Astrocyte (in vitro differentiated cells and primary cell): Measurements from ENCODE around the gene PLEKHB1. TPM values are rescaled to one million over a fixed set of nuclear protein-coding genes. Genes with fewer than 3 reads are reported as not detected.

Experiments
- DNase-seq: peaks from one replicate; pipeline ENCODE4 v3.0.0-alpha.2; 2010; ENCODE audit warnings: low read depth
- FAIRE-seq: peaks from 2 replicates; lab custom pipeline; 2011; peaks lifted over from hg19 to GRCh38; lab: Jason Lieb, UNC
- H2AFZ ChIP-seq: 2 replicates; pipeline ENCODE4 v1.6.0; 2012; ENCODE audit warnings: low read depth, low read length, inconsistent platforms
- H3K27ac ChIP-seq: 2 replicates; pipeline ENCODE4 v1.5.1; 2011; ENCODE audit warnings: low read depth, low read length, inconsistent platforms
- H3K27me3 ChIP-seq: 2 replicates; pipeline ENCODE4 v1.6.0; 2011; ENCODE audit warnings: low read length, inconsistent platforms; ENCODE audit not compliant: insufficient read depth
- H3K36me3 ChIP-seq: 2 replicates; pipeline ENCODE4 v1.5.1; 2011; ENCODE audit warnings: low read length, inconsistent platforms; ENCODE audit not compliant: insufficient read depth
- H3K4me1 ChIP-seq: 2 replicates; pipeline ENCODE4 v1.5.1; 2011; ENCODE audit warnings: low read length, inconsistent platforms; ENCODE audit not compliant: insufficient read depth
- H3K4me2 ChIP-seq: 2 replicates; pipeline ENCODE4 v1.6.0; 2012; ENCODE audit warnings: low read length, inconsistent platforms
- H3K4me3 ChIP-seq: 2 replicates; pipeline ENCODE4 v1.5.1; 2011; ENCODE audit warnings: low read depth, mild to moderate bottlenecking, low read length, inconsistent platforms; ENCODE audit not compliant: insufficient read depth
- H3K79me2 ChIP-seq: 2 replicates; pipeline ENCODE4 v1.6.0; 2012; ENCODE audit warnings: mild to moderate bottlenecking, low read length, inconsistent platforms; ENCODE audit not compliant: insufficient read depth
- H3K9ac ChIP-seq: 2 replicates; pipeline ENCODE4 v1.6.0; 2012; ENCODE audit warnings: mild to moderate bottlenecking, low read length, inconsistent platforms
- H3K9me3 ChIP-seq: 2 replicates; pipeline ENCODE4 v1.5.1; 2012; ENCODE audit warnings: low read depth, mild to moderate bottlenecking, low read length, inconsistent platforms; ENCODE audit not compliant: insufficient read depth
- H4K20me1 ChIP-seq: 2 replicates; pipeline ENCODE4 v1.6.0; 2012; ENCODE audit warnings: low read length, inconsistent platforms; ENCODE audit not compliant: insufficient read depth
- H3K27ac Mint-ChIP-seq: one replicate; pipeline ENCODE4 v1.8.0; 2021; ENCODE audit warnings: mild to moderate bottlenecking, mixed read lengths; ENCODE audit not compliant: unreplicated experiment
- H3K27me3 Mint-ChIP-seq: one replicate; pipeline ENCODE4 v1.8.0; 2021; ENCODE audit warnings: low read depth, mixed read lengths; ENCODE audit not compliant: unreplicated experiment
- H3K36me3 Mint-ChIP-seq: one replicate; pipeline ENCODE4 v1.8.0; 2021; ENCODE audit warnings: low read depth, mixed read lengths; ENCODE audit not compliant: unreplicated experiment
- H3K4me1 Mint-ChIP-seq: one replicate; pipeline ENCODE4 v1.8.0; 2021; ENCODE audit warnings: low read depth, mixed read lengths; ENCODE audit not compliant: unreplicated experiment
- H3K4me3 Mint-ChIP-seq: one replicate; pipeline ENCODE4 v1.8.0; 2021; ENCODE audit warnings: mild to moderate bottlenecking, moderate library complexity, mixed read lengths; ENCODE audit not compliant: unreplicated experiment
- H3K9me3 Mint-ChIP-seq: one replicate; pipeline ENCODE4 v1.8.0; 2021; ENCODE audit warnings: mild to moderate bottlenecking, mixed read lengths; ENCODE audit not compliant: unreplicated experiment
- EZH2 ChIP-seq: IDR thresholded peaks from 2 replicates; pipeline ENCODE4 v1.6.1; 2012; ENCODE audit warnings: mild to moderate bottlenecking, low read length, inconsistent platforms; ENCODE audit not compliant: insufficient read depth
- total RNA-seq: library from RNA; stranded (reverse); gene quantifications from 2 replicates; pipeline ENCODE4 v1.2.1, GENCODE V29; 2021
- TF ChIP-seq, protein P1 (sequence below): IDR thresholded peaks from 2 replicates; pipeline ENCODE4 v1.5.1; 2011; ENCODE audit warnings: low read depth, mild to moderate bottlenecking, inconsistent platforms, low read length, moderate library complexity; ENCODE audit not compliant: insufficient read depth

Gene PLEKHB1
- total RNA-seq, 1 donor from 2014 or later: 4.5 TPM

DNA sequence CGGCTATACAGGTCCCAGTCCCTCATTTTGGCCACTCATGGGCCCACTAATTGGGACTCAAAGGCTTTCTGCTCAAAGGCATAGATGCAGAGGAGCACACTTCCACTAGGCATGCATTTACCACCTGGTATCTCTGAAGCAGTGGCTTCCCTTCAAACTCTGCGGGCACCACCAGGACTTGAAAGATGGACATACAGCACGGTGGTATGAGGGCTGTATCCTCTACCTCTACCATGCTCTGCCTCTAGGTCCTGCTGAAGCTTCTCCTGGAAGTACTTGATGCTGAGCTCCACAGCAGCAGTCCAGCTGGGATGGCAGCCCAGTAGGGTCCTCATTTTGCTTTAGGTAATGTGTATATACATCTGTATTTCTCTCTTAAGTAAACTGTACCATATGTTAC, 64.6 kb downstream of the PLEKHB1 start:
- DNase-seq: no peak

More for the DNA sequence above, 64.6 kb downstream of the PLEKHB1 start:
- Histone ChIP-seq H3K9me3 (no peaks in the 10 kb centered on the region), H3K4me3 (no peak overlapping the region), H3K4me1 (no peaks in the 10 kb centered on the region), H3K4me2 (no peak overlapping the region), H3K9ac (no peak overlapping the region), H3K79me2 (peaks cover 16% of the 10 kb centered on the region), H3K27ac (no peak overlapping the region), H4K20me1 (peaks cover 14% of the 10 kb centered on the region), H3K27me3 (no peaks in the 10 kb centered on the region), H2AFZ (no peak overlapping the region), H3K36me3 (peaks cover 17% of the 10 kb centered on the region)
- H3K4me3 Mint-ChIP-seq: no peak overlapping the region
- TF ChIP-seq EZH2: no peak
- TF ChIP-seq, protein P1, sequence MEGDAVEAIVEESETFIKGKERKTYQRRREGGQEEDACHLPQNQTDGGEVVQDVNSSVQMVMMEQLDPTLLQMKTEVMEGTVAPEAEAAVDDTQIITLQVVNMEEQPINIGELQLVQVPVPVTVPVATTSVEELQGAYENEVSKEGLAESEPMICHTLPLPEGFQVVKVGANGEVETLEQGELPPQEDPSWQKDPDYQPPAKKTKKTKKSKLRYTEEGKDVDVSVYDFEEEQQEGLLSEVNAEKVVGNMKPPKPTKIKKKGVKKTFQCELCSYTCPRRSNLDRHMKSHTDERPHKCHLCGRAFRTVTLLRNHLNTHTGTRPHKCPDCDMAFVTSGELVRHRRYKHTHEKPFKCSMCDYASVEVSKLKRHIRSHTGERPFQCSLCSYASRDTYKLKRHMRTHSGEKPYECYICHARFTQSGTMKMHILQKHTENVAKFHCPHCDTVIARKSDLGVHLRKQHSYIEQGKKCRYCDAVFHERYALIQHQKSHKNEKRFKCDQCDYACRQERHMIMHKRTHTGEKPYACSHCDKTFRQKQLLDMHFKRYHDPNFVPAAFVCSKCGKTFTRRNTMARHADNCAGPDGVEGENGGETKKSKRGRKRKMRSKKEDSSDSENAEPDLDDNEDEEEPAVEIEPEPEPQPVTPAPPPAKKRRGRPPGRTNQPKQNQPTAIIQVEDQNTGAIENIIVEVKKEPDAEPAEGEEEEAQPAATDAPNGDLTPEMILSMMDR: no peak
- FAIRE-seq: no peak
- peaks cover 2% of the 10 kb centered on the region for H3K36me3 Mint-ChIP-seq
- no peak overlapping the region for H3K27ac Mint-ChIP-seq
- H3K4me1 Mint-ChIP-seq: peaks cover 2% of the 10 kb centered on the region
- H3K9me3 Mint-ChIP-seq: no peaks in the 10 kb centered on the region
- H3K27me3 Mint-ChIP-seq: no peaks in the 10 kb centered on the region

Other genes with a start within 250 kb of the PLEKHB1 start
- 44.8 and 51.7 TPM in 2 replicates for gene FAM168A, start 48.5 kb upstream of the PLEKHB1 start, total RNA-seq
- 185 and 200 TPM in 2 replicates for gene RAB6A, start 114.5 kb downstream of the PLEKHB1 start, total RNA-seq
- gene MRPL48, start 141.3 kb downstream of the PLEKHB1 start, total RNA-seq: 23.8 and 24.6 TPM in 2 replicates
- gene COA4, start 230.3 kb downstream of the PLEKHB1 start, total RNA-seq: 55.9 and 59.0 TPM in 2 replicates
- gene PAAF1, start 230.4 kb downstream of the PLEKHB1 start, total RNA-seq: 14.2 and 15.6 TPM in 2 replicates